ENCODE data around the gene ZBTB33.

DNA sequence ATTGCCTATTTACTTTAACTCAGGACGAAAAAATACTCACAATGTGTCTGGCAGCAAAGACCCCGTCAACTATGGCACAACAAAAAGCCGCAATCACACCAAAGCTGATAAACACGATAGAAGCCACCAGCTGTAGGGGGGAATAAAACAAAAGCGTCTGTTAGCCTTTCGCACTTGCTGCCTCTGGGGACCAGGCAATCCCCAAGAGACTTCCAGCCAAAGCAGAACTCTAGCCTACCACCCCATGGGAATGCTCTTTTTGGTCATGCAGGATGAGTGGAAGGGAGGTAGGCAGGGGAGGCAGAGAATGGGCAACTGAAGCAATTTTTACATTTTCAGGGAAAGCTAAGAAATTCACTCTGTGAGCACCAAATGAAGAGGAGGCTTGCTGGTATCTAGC lies 40.6 kb downstream of the ZBTB33 start:
- TF ChIP-seq, protein P1, sequence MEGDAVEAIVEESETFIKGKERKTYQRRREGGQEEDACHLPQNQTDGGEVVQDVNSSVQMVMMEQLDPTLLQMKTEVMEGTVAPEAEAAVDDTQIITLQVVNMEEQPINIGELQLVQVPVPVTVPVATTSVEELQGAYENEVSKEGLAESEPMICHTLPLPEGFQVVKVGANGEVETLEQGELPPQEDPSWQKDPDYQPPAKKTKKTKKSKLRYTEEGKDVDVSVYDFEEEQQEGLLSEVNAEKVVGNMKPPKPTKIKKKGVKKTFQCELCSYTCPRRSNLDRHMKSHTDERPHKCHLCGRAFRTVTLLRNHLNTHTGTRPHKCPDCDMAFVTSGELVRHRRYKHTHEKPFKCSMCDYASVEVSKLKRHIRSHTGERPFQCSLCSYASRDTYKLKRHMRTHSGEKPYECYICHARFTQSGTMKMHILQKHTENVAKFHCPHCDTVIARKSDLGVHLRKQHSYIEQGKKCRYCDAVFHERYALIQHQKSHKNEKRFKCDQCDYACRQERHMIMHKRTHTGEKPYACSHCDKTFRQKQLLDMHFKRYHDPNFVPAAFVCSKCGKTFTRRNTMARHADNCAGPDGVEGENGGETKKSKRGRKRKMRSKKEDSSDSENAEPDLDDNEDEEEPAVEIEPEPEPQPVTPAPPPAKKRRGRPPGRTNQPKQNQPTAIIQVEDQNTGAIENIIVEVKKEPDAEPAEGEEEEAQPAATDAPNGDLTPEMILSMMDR (IDR thresholded peaks at IDR 0.05; ENCODE audit: low read depth, low read length) = no peak
- no peak for TF ChIP-seq EZH2phosphoT487 (IDR thresholded peaks at IDR 0.05; ENCODE audit: low read depth)

All from OCI-LY3 (cell line).